HepG2 (cell line): ENCODE results near the gene STARD5.

Experiments used
- CBX2 ChIP-seq, 2 experiments: fragments of 200-600 bp in 1 of 2; sonication (generic); formaldehyde crosslinking in 1 of 2; IDR thresholded peaks; 2 replicates each; pipeline versions ENCODE4 v1.7.0 to v1.8.1; 2018 to 2022; ENCODE audit warnings: low read depth in 2 of 2, low read length in 1 of 2, mild to moderate bottlenecking in 1 of 2, missing genetic modification reagents in 1 of 2
- FOXA1 ChIP-seq, 2 experiments: fragments of 450-650 bp in 1 of 2; sonication (generic) in 1 of 2; formaldehyde crosslinking in 1 of 2; IDR thresholded peaks; 2 replicates each; pipeline versions ENCODE4 v1.4.0 to v1.6.1; 2016 to 2020; ENCODE audit warnings: missing genetic modification reagents in 1 of 2
- JUND ChIP-seq: sonication (generic); formaldehyde crosslinking; IDR thresholded peaks from 2 replicates; pipeline ENCODE4 v1.8.0; 2022; ENCODE audit warnings: mild to moderate bottlenecking, missing genetic modification reagents
- POLR2A ChIP-seq, 2 experiments: IDR thresholded peaks; 2 replicates each; pipeline ENCODE4 v1.6.1; 2011; ENCODE audit warnings: low read depth in 2 of 2, low read length in 2 of 2, mild to moderate bottlenecking in 1 of 2, moderate library complexity in 1 of 2; ENCODE audit not compliant: insufficient read depth in 1 of 2
- SIN3A ChIP-seq: IDR thresholded peaks from 2 replicates; pipeline ENCODE4 v1.6.1; 2011; ENCODE audit warnings: low read depth, mild to moderate bottlenecking, control low read depth, low read length, borderline replicate concordance
- TAF1 ChIP-seq: sonication (generic); formaldehyde crosslinking; IDR thresholded peaks from 2 replicates; pipeline ENCODE4 v1.4.0; 2020; ENCODE audit warnings: missing genetic modification reagents
- ZNF891 ChIP-seq: sonication (generic); formaldehyde crosslinking; IDR thresholded peaks from 2 replicates; pipeline ENCODE4 v1.5.0; 2020; ENCODE audit warnings: mild to moderate bottlenecking, missing genetic modification reagents
- TF ChIP-seq, protein P1 (sequence below): sonication (generic); formaldehyde crosslinking; IDR thresholded peaks from 2 replicates; pipeline ENCODE4 v1.4.0; 2020; ENCODE audit warnings: low read depth, mild to moderate bottlenecking, missing genetic modification reagents

DNA sequence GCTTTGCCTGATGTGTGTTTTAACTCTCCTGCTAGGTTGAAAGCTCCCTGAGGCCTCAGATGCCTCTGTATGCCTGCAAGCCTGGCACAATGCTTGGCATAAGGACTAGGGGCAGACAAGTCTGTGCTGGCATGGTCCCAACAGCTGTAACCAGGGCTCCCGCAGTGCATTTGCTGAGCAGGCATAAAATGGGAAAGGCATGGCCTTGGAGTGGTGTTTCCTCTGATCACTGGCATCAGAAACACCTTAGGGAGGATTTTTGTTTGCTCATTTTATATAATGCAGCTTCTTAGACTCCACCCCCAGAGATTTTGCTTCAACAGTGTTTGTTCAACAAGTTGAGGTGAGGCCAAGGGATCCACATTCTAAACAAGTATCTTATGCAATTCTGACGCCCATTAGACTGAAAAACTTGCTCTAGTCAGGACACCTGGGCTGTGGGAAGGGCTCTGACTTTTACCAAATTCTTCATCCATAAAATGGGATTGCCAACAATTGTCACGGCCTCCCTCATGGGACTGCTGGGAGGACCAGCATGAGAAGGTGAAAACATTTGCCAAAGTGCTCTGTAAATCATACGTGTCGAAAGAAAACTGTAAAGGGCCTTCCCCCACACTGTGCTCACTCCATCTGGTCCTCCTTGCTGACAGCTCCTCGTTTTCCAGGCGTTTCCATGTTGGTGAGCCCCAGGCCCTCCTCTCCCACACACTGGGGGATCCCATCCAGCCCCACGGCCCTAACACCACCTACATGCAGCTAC is 43.1 kb downstream of the STARD5 start:
- TF ChIP-seq SIN3A (no peak), TAF1 (CRISPR knock-in tag) (no peak), FOXA1 (IDR thresholded peaks at IDR 0.05) (no peak), FOXA1 (CRISPR knock-in tag; IDR thresholded peaks at IDR 0.05) (no peak), JUND (CRISPR knock-in tag) (no peak), ZNF891 (CRISPR knock-in tag) (no peak), POLR2A (IDR thresholded peaks at IDR 0.05; ENCODE audit: insufficient read depth in 1 of 2, low read depth in 2 of 2, low read length in 2 of 2) (no peak), CBX2 (IDR thresholded peaks at IDR 0.05; ENCODE audit: low read depth, low read length) (no peak), CBX2 (CRISPR knock-in tag; IDR thresholded peaks at IDR 0.05; ENCODE audit: low read depth) (no peak)
- TF ChIP-seq, protein P1, sequence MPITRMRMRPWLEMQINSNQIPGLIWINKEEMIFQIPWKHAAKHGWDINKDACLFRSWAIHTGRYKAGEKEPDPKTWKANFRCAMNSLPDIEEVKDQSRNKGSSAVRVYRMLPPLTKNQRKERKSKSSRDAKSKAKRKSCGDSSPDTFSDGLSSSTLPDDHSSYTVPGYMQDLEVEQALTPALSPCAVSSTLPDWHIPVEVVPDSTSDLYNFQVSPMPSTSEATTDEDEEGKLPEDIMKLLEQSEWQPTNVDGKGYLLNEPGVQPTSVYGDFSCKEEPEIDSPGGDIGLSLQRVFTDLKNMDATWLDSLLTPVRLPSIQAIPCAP = no peak
